ACC112 (cell line): ENCODE results near the gene SLC35E1.
"Not testable (repeated sequence)": the region's sequence is repeated elsewhere in the genome, so short reads cannot be mapped to it uniquely, and the experiment has no call there.

Experiments used
- H2AFZ ChIP-seq: fragments of 200-600 bp; sonication (generic); one replicate; pipeline ENCODE4 v1.6.0; 2017; ENCODE audit warnings: antibody characterized with exemption, low read length; ENCODE audit not compliant: unreplicated experiment
- H3K27ac ChIP-seq: fragments of 200-600 bp; sonication (generic); 2 replicates; pipeline ENCODE4 v1.5.1; 2014; ENCODE audit warnings: low read depth, mild to moderate bottlenecking, antibody characterized with exemption, low read length, moderate library complexity
- H3K27me3 ChIP-seq: fragments of 200-600 bp; sonication (generic); 2 replicates; pipeline ENCODE4 v1.6.1; 2014; ENCODE audit warnings: mild to moderate bottlenecking, antibody characterized with exemption, low read length, moderate library complexity, mixed read lengths; ENCODE audit not compliant: insufficient read depth
- H3K36me3 ChIP-seq: fragments of 200-600 bp; sonication (generic); 2 replicates; pipeline ENCODE4 v1.6.1; 2016; ENCODE audit warnings: mild to moderate bottlenecking, antibody characterized with exemption, low read length, moderate library complexity, mixed read lengths; ENCODE audit not compliant: insufficient read depth
- H3K4me1 ChIP-seq: fragments of 200-600 bp; sonication (generic); one replicate; pipeline ENCODE4 v1.6.1; 2016; ENCODE audit warnings: low read length, mixed read lengths; ENCODE audit not compliant: insufficient read depth, unreplicated experiment, control insufficient read depth
- H3K4me3 ChIP-seq: fragments of 200-600 bp; sonication (generic); 2 replicates; pipeline ENCODE4 v1.5.1; 2014; ENCODE audit warnings: mild to moderate bottlenecking, low read depth, low read length
- H3K79me2 ChIP-seq: fragments of 200-600 bp; sonication (generic); one replicate; pipeline ENCODE4 v1.6.0; 2016; ENCODE audit warnings: low read length; ENCODE audit not compliant: control insufficient read depth, unreplicated experiment, insufficient read depth

Gene SLC35E1

DNA sequence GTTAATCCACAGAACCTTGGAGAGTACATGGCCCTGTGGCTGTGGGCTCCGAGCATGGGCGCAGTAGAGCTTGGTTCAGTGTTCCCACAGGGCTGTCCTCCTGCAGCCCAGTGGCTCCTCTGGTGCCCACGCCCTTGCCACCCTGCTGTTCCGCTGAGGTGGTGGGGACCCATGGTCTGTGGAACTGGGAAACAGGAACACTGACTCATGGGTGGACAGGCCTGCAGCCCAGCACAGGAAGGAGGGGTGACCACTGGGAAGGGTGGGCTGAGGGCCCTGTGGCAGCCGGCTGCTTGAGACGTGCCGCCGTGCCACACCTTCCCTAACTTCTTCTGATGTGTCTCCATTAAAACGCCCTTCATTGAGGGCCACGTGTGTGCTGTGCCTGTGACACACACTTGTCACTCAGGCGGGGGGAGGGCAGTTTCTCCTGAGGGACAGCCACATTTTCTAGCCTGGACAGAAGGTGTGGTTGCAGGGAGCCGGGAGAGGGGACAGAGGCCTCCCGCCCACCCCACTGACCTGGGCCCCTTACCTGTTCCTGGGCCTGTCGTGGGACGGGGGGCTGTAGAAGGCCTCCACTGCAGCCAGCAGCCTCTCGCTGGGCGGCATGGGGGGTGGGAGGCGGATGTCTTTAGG lies 51.1 kb downstream of the SLC35E1 start:
- no peaks in the 10 kb centered on the region for H3K36me3 ChIP-seq
- H2AFZ ChIP-seq: no peak overlapping the region
- no peak overlapping the region for H3K27ac ChIP-seq
- no peaks in the 10 kb centered on the region for H3K27me3 ChIP-seq
- no peaks in the 10 kb centered on the region for H3K79me2 ChIP-seq
- no peak overlapping the region for H3K4me3 ChIP-seq
- no peaks in the 10 kb centered on the region for H3K4me1 ChIP-seq

DNA sequence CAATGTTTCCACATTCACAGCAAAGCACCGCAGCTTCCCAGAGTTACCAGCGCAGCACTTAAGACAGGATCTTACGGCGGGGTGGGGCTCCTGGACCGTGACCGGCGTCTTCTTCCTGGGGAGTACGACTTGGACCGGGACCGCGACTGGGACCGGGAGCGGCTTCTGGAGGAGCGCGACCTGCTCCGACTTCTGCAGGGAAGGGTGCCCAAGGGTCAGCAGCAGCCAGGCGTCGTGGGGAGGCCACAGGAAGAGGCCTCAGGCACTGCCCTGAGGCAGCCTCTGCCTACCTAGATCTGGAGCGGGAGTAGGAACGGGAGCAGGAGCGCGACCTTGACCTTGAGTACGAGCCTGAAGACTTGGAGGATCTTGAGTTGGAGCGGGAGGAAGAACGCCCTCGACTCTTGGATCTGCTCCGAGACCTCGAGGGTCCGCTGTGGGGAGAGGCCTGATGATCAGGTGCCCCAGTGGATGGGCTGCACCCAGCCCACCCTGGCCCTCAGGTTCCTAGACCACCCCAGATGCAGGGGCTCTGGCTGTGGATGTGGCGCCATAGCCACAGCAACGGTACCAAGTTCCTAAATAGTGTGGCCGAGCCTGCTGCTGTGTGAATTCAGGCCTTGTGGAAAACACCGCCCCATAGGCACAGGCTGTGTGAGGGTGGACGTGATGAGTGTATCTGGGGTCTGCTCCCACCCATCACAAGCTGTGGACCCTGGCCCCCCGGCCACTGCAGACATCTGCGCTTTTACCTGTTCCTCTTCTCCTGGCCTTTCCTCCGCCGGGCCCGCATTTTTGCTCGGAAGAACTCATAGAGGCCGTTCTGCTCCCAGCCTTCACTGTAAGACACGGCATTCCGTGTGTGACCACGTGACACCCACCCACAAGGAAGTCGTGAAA lies 51.9 kb downstream of the SLC35E1 start:
- H3K27ac ChIP-seq: no peak overlapping the region
- no peaks in the 10 kb centered on the region for H3K79me2 ChIP-seq
- H3K27me3 ChIP-seq: no peaks in the 10 kb centered on the region
- H2AFZ ChIP-seq: no peak overlapping the region
- H3K4me3 ChIP-seq: no peak overlapping the region
- H3K4me1 ChIP-seq: no peaks in the 10 kb centered on the region
- no peaks in the 10 kb centered on the region for H3K36me3 ChIP-seq

DNA sequence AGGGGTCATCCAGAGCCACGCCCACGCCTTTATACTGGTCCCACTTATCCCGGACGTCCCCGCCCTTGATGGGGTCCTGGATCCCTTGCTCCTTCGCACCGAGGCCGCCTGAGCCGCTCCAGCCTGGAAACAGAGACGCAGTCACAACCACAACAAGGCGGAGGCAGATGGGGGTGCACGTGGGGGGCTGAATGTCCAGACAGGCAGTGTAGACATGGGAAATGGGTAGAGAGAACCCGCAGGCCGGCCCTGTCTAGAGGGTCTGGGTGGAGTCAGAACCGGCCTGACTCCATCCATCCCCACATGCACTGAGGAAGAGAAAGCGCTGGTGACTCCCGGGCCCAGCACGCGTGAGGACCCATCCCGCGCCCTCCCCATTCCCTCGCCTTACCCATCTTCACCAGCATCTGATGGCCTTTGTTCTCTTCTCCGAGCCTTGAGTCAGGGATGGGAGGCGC lies 53.0 kb downstream of the SLC35E1 start:
- Histone ChIP-seq H3K4me1 (no peaks in the 10 kb centered on the region), H3K27me3 (no peaks in the 10 kb centered on the region), H3K79me2 (no peaks in the 10 kb centered on the region), H3K36me3 (no peaks in the 10 kb centered on the region), H3K27ac (no peak overlapping the region), H2AFZ (no peak overlapping the region), H3K4me3 (no peak overlapping the region)

DNA sequence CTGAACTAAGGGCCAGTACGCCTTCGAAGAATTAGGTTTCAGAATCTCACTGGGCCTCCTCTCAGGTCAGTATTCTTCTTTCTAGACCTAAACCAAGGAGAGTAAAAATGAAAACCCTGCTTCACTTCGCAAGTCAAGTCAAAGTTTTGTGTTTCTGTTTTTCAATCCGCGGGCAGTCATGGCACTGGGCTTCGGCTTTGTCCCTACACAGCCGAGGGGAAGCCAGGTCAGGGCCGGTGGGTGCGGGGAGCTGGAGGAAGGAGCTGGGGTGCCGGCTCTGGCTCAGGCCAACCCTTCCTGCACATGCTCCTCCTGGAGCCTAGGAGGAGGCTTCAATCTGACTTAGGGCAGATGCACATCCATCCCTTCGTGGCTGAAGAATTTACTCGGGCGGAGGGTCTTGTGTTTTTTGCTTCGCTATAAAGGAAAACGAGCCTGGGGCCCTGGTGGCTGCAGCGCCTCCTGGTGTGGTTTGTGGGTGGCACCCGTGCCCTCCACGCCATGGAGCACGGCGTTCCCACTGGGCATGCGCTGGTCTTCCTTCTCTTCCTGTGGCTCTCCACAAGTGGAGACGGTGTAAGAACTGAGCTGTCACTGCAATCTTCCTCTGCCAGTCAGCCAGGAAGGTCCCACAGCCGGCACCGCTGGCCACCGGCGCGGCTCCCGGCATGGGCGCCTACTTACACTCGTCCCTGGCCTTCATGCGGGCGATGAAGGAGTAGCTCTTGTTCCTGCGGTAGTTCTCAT lies 53.6 kb downstream of the SLC35E1 start:
- Histone ChIP-seq H3K36me3 (no peaks in the 10 kb centered on the region), H3K27ac (no peak overlapping the region), H2AFZ (no peak overlapping the region), H3K4me1 (no peaks in the 10 kb centered on the region), H3K4me3 (no peak overlapping the region), H3K79me2 (no peaks in the 10 kb centered on the region), H3K27me3 (no peaks in the 10 kb centered on the region)

DNA sequence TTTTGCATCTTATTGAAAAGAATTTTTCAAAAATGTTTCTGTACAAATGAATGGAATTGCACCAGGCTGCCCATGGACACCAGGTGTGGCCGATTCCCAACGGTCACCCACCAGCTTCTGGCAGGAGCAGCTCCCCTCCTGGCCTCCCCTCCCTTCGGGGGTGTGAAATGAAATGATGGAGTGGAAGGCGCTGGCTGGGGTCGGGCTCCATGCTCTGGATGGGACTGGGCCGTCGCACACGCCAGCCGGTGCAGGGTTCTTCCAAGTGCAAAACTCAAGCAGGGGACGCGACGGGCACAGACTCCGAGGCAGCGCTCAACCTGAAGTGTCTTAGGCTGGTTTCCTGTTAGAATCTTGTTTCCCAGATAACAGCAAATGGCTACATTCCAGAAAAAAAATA lies 54.2 kb downstream of the SLC35E1 start:
- Histone ChIP-seq H2AFZ (no peak overlapping the region), H3K4me3 (no peak overlapping the region), H3K79me2 (no peaks in the 10 kb centered on the region), H3K4me1 (no peaks in the 10 kb centered on the region), H3K27me3 (no peaks in the 10 kb centered on the region), H3K27ac (no peak overlapping the region), H3K36me3 (no peaks in the 10 kb centered on the region)

DNA sequence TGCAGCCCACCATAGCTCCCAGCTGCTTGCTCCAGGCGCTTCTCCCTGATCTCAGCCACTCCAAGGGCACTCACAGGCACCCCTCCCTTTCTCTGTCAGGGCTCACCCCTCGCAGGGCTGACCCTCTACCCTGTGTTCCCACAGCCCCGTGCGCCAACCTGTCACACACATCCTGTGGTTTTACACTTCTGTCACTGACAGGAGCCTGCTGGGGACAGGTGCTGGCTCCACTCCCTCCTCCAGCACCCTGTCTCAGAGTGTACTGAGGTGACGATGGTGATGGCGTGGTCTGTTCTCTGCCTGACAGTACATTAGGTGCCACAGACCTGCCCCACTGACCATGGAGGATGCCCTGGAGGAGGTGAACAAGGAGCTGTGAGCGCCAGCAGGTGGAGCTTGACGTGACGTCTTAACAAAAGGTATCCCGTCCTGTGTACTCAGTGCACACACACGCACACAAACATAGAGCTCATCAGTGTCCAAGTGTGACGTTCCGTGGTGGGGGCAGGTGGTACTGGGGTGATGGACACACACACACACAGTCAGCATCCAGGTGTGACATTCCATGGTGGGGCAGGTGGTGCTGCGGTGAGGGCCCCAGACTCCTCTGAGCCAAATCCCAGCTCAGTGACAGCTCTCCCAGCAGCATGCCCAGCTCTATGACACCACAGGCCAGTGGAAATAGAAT lies 55.1 kb downstream of the SLC35E1 start:
- Histone ChIP-seq H3K36me3 (no peaks in the 10 kb centered on the region), H3K79me2 (no peaks in the 10 kb centered on the region)

DNA sequence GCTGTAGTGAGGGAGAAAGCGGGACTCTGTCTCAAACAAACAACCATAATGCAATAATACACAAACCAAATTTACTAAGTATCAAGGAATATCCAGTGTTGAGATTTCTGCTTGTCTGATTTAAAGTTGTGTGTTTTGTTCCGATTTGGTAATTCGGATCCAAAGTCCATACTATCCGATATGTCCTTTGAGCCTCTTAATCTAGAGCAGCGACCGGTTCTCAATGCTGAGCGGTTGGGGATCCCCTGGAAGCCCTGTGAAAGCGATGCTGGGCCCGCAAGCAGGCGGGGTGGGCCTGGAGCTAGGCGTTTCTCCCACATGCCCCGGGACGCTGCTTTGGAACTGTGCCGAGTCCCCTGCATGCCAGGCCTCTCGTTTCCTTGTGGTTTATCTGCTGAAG lies 55.8 kb downstream of the SLC35E1 start:
- H3K27ac ChIP-seq: no peak overlapping the region
- H3K4me1 ChIP-seq: no peaks in the 10 kb centered on the region
- H3K27me3 ChIP-seq: no peaks in the 10 kb centered on the region
- H3K4me3 ChIP-seq: no peak overlapping the region
- H2AFZ ChIP-seq: no peak overlapping the region
- no peaks in the 10 kb centered on the region for H3K36me3 ChIP-seq
- no peaks in the 10 kb centered on the region for H3K79me2 ChIP-seq

More for the DNA sequence above, 55.1 kb downstream of the SLC35E1 start:
- Histone ChIP-seq H3K27me3 (no peaks in the 10 kb centered on the region), H3K4me1 (no peaks in the 10 kb centered on the region), H3K4me3 (no peak overlapping the region), H2AFZ (no peak overlapping the region), H3K27ac (no peak overlapping the region)

DNA sequence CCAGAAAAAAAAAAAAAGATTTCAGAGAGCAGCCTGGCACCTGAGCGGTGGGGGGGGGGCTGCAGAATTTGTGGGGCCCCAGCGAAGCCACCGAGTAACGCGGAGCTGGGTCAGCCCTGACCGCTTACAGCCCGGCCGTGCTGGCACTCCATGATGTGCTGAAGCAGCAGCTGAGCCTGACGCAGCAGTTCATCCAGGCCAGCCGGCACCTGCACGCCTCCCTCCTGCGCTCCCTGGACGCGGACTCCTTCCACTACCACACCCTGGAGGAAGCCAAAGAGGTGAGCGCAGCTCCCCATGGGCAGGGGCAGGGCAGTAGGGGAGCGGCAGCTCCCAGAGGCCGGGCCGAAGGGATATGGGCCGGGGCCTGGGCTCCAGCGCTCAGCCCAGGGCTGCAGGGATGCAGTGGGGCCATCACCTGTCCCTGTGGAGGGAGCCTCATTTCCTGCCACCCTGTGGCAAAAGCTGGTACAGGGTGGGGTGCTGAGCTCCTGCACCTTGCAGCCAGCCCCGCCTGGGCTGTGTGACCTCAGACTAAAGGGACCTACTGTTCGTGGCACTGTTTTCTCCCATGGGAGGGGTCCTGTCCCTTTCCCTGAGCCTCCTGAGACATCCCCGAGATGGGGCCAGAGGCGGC lies 57.7 kb downstream of the SLC35E1 start:
- H3K27ac ChIP-seq: no peak overlapping the region
- no peaks in the 10 kb centered on the region for H3K27me3 ChIP-seq
- no peak overlapping the region for H3K4me3 ChIP-seq
- no peaks in the 10 kb centered on the region for H3K36me3 ChIP-seq
- H3K79me2 ChIP-seq: no peaks in the 10 kb centered on the region
- no peaks in the 10 kb centered on the region for H3K4me1 ChIP-seq
- no peak overlapping the region for H2AFZ ChIP-seq

DNA sequence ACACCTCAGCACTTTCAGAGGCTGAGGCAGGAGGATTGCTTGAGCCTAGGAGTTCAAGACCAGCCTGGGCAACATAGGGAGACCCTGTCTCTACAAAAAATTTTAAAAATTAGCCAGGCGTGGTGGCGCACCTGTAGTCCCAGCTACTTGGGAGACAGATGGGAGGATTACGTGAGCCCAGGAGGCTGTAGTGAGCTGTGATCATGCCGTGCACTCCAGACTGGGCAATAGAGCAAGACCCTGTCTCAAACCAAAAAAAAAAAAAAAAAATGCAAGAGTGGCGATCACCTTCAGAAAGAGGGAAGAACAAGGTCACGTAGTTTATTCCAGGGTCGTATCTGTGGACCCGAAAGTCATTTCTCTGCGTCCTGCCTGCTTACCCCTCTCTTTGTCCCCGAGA lies 59.6 kb downstream of the SLC35E1 start:
- not testable (repeated sequence) for H3K27ac ChIP-seq, H3K4me1 ChIP-seq, H3K27me3 ChIP-seq, H3K79me2 ChIP-seq, H2AFZ ChIP-seq, H3K4me3 ChIP-seq, H3K36me3 ChIP-seq
